GM23338 (cell line): ENCODE results near the gene NSA2. TPM values are rescaled to one million over a fixed set of nuclear protein-coding genes. Genes with fewer than 3 reads are reported as not detected.

ENCODE experiments used
- polyA plus RNA-seq: library from polyadenylated mRNA; unstranded; fragments of >200 nt; fragmentation: Nextera tagmentation; extraction: Ambion mirVana; gene quantifications from 2 replicates; pipeline ENCODE4 v1.2.1, GENCODE V29; 2016
- small RNA-seq: library from RNA; depleted of rRNA; stranded (forward); fragments of <200 nt; gene quantifications from one replicate; pipeline ENCODE3, GENCODE V24; 2014; ENCODE audit warnings: low replicate concordance
- total RNA-seq: library from RNA; depleted of rRNA; stranded (reverse); fragments of >200 nt; shearing (Covaris generic); gene quantifications from 2 replicates; pipeline ENCODE4 v1.2.3, GENCODE V29; 2014; rRNA removed

Gene NSA2
- total and polyA plus RNA-seq, 2 experiments from 2014 or later = 103 to 244 TPM

Small RNAs within 50 kb of the gene (small RNA-seq; reads per million reads assigned to genes)
- not detected for gene RNU6-658P

Other genes with a start within 250 kb of the NSA2 start
- 16.3 and 27.9 TPM in 2 replicates for gene ENC1, start 126.5 kb upstream of the NSA2 start, total RNA-seq
- gene ENC1, start 126.5 kb upstream of the NSA2 start, polyA plus RNA-seq = 7.1 and 8.2 TPM in 2 replicates
- 57.8 and 70.8 TPM in 2 replicates for gene HEXB, start 82.0 kb upstream of the NSA2 start, total RNA-seq
- 49.2 and 53.2 TPM in 2 replicates for gene HEXB, start 82.0 kb upstream of the NSA2 start, polyA plus RNA-seq
- 50.1 and 50.8 TPM in 2 replicates for gene GFM2, start 132 bp upstream of the NSA2 start, total RNA-seq
- gene GFM2, start 132 bp upstream of the NSA2 start, polyA plus RNA-seq = 26.6 and 28.5 TPM in 2 replicates
- 78.7 and 97.7 TPM in 2 replicates for gene FAM169A, start 99.1 kb downstream of the NSA2 start, total RNA-seq
- gene FAM169A, start 99.1 kb downstream of the NSA2 start, polyA plus RNA-seq = 12.2 and 16.9 TPM in 2 replicates